ENCODE results near the gene MAST4. TPM values are rescaled to one million over a fixed set of nuclear protein-coding genes. Genes with fewer than 3 reads are reported as not detected.

Gene MAST4
- polyA plus RNA-seq, 2 of the 4 experiments (the other 2 are of a cell fraction), result 1.2 to 5.8 TPM

DNA sequence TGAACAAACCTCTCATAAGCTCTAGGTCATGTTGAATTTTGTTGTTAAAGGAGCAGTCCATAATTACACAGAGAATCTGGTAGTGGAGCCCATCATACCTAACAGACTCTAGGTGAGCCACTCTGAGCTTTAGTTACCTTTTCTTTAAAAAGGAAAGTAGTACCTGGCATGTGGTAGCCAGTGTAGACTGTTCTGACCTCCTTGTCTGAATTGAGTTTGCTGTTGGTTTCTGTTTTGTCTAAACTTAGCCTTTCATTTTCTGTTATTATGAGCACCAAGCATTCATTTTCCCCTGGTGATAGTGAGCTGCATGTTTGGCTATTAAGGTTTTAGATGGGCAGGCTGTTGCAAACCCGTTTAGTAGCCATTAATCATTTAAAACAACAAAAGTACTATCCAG, 112.2 kb downstream of the MAST4 start:
- FAIRE-seq (no peak), ATAC-seq (no peak), DNase-seq (ENCODE audit: low read depth in 1 of 2, low spot score in 1 of 2) (no peak)
- no peaks in the 10 kb centered on the region for H3K4me1 ChIP-seq
- 0% methylated on average over 1 of the region's 1 CpG for WGBS (ENCODE audit: missing lambda C conversion rate)
- 0 out of 3 replicates have a peak, but pooled peaks cover 3% of the 10 kb centered on the region for H3K9me3 ChIP-seq
- no peak overlapping the region for H3K4me2 ChIP-seq
- no peak overlapping the region for H3K27ac ChIP-seq
- POLR2A ChIA-PET, result no interaction called here
- CTCF ChIA-PET, result no interaction called here
- TF ChIP-seq TP53 (CRISPR knock-in tag; IDR thresholded peaks at IDR 0.05), result no peak
- H3K4me3 ChIP-seq, result no peak overlapping the region

DNA sequence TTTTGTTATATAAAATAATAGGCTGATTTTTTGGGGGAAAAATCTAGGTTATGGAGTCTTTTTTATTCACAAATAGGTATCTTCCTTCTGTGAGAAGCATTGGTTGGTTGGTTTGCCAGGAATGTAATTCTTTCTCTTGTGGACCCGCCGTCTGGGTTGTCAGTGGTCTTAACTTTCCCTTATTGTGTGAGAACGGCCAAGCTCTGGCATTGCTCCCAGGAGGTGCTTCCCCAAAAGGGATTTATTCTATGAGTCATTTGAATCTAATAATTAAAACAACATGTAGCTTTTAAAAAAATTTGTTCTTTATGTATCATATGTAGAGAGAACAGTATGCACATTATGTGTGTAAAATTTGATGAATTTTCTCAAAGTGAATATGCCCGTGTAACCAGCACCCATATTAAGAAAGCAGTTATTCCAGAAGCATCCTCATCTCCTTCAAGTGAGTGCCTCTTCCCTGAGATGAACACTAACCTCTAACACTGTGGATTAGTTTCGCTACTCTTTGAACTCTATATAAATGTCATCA, 114.4 kb downstream of the MAST4 start:
- WGBS (ENCODE audit: missing lambda C conversion rate), result 19% methylated on average over 5 of the region's 5 CpGs
- H3K4me2 ChIP-seq, result no peak overlapping the region
- ChIA-PET POLR2A (no interaction called here), CTCF (no interaction called here)
- 0 out of 3 replicates have a peak, but pooled peaks cover 3% of the 10 kb centered on the region for H3K9me3 ChIP-seq
- H3K27ac ChIP-seq, result no peak overlapping the region
- ATAC-seq (no peak), FAIRE-seq (no peak), DNase-seq (ENCODE audit: low read depth in 1 of 2, low spot score in 1 of 2) (no peak)
- TF ChIP-seq EHMT2 (IDR thresholded peaks at IDR 0.05; ENCODE audit: low read depth) (no peak), RAD21 (conservative IDR thresholded peaks at IDR 0.05 in 1 of 2, IDR thresholded peaks at IDR 0.05 in 1 of 2) (no peak), TFCP2L1 (CRISPR knock-in tag; IDR thresholded peaks at IDR 0.05) (no peak), CEBPB (IDR thresholded peaks at IDR 0.05) (no peak), EHF (CRISPR knock-in tag; IDR thresholded peaks at IDR 0.05) (no peak), SREBF2 (IDR thresholded peaks at IDR 0.05) (no peak), MAFK (IDR thresholded peaks at IDR 0.05; ENCODE audit: partially characterized antibody) (no peak), RFX5 (IDR thresholded peaks at IDR 0.05) (no peak), HOXB5 (CRISPR knock-in tag; IDR thresholded peaks at IDR 0.05) (no peak), CBX2 (IDR thresholded peaks at IDR 0.05; ENCODE audit: borderline replicate concordance, low read depth) (no peak), RCOR1 (IDR thresholded peaks at IDR 0.05; ENCODE audit: low read depth, low read length) (no peak), HDAC2 (IDR thresholded peaks at IDR 0.05) (no peak), HOXA7 (CRISPR knock-in tag; IDR thresholded peaks at IDR 0.05) (no peak), SMC3 (IDR thresholded peaks at IDR 0.05) (no peak)
- TF ChIP-seq, protein P1, sequence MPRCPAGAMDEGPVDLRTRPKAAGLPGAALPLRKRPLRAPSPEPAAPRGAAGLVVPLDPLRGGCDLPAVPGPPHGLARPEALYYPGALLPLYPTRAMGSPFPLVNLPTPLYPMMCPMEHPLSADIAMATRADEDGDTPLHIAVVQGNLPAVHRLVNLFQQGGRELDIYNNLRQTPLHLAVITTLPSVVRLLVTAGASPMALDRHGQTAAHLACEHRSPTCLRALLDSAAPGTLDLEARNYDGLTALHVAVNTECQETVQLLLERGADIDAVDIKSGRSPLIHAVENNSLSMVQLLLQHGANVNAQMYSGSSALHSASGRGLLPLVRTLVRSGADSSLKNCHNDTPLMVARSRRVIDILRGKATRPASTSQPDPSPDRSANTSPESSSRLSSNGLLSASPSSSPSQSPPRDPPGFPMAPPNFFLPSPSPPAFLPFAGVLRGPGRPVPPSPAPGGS (IDR thresholded peaks at IDR 0.05), result no peak
- TF ChIP-seq, protein P2, sequence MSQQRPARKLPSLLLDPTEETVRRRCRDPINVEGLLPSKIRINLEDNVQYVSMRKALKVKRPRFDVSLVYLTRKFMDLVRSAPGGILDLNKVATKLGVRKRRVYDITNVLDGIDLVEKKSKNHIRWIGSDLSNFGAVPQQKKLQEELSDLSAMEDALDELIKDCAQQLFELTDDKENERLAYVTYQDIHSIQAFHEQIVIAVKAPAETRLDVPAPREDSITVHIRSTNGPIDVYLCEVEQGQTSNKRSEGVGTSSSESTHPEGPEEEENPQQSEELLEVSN (IDR thresholded peaks at IDR 0.05; ENCODE audit: borderline replicate concordance, low read depth), result no peak
- H3K4me1 ChIP-seq, result 0 out of 3 replicates have a peak, but pooled peaks cover 3% of the 10 kb centered on the region
- H3K4me3 ChIP-seq, result no peak overlapping the region

DNA sequence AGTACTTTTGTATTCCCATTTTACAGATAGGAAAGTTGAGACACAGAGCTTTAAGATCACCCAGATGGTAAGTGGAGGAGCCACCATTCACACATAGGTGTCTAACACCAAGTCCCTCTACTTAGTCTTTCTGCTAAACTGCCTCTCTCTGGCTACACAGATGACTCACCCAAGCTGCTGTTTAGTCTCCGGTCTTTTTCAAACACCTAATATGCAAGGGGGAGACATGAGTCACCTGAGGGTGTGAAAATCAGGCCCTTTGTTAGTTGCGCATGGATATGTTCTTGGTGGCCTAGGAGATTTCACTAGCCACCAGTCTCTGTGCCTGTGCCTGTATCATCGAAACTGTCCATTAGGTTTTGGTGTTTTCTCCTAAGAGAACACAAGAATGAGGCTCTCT, 117.8 kb downstream of the MAST4 start:
- Histone ChIP-seq H3K27ac (no peak overlapping the region), H3K4me3 (no peak overlapping the region), H3K4me2 (no peak overlapping the region), H3K4me1 (0 out of 3 replicates have a peak, but pooled peaks cover 3% of the 10 kb centered on the region), H3K9me3 (0 out of 3 replicates have a peak, but pooled peaks cover 3% of the 10 kb centered on the region)
- ChIA-PET POLR2A (no interaction called here), CTCF (interaction anchor here (1.0 kb wide), 1 partner anchor 419 kb away, joined by 3 read pairs; no protein-coding TSS in a partner anchor)
- no peak for FAIRE-seq
- no peak for TF ChIP-seq CEBPB (IDR thresholded peaks at IDR 0.05)
- TF ChIP-seq ZSCAN20 (CRISPR knock-in tag; IDR thresholded peaks at IDR 0.05), result no peak
- TF ChIP-seq FOSL2 (IDR thresholded peaks at IDR 0.05), result no peak
- peak; percentile 69 for TF ChIP-seq FOSL2 (CRISPR knock-in tag; IDR thresholded peaks at IDR 0.05)
- peak in 1 of 2 experiments; percentile 9 for DNase-seq (ENCODE audit: low read depth in 1 of 2, low spot score in 1 of 2)
- ATAC-seq, result peak in 1 of 2 experiments; percentile 54; a peak in 1 of 6 replicates
- 10% methylated on average over 3 of the region's 3 CpGs for WGBS (ENCODE audit: missing lambda C conversion rate)

Measured in A549 (cell line).